ENCODE measurements around the gene ABTB2.

The ABTB2 gene

DNA sequence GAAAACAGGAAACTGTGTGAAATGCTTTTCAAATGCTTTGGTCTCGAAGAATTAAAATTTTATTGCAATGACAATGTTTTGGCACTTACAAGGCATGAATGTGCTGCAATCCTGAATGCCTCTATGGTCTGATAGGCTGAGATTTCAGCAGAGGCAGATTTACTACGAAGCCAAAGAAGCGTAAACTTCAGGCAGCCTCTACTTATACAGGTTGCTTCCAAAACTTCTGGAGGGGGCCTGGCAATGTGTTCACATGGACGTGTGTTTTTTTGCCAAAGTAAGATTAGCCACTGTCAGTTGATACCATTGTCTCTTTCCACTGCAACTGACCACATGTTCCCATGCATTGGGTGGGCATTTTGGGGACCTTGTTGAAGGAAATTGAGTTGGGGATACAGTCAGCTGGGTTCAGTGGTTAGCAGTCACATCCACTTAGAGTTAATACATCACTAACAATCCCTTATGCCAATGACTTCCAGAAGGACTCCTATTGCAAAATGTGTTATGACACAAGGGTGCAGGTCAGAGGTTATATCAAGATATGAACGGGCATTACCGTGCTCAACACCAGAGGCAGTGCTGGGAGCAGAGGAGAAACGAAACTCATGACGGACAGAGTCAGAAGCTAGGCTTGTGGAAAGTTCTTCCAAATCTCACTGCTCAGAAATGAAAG lies 48.8 kb downstream of the ABTB2 start:
- H3K4me3 ChIP-seq (ENCODE audit: low read depth, low read length) = no peak overlapping the region
- peaks cover 7% of the 10 kb centered on the region for H3K4me1 ChIP-seq (ENCODE audit: control insufficient read depth, insufficient read depth, low read length)
- no peaks in the 10 kb centered on the region for H3K36me3 ChIP-seq (ENCODE audit: control insufficient read depth, insufficient read depth, low read length)
- no peaks in the 10 kb centered on the region for H3K27me3 ChIP-seq (ENCODE audit: control insufficient read depth, insufficient read depth, low read length)
- H3K9ac ChIP-seq (ENCODE audit: low read depth, low read length) = no peak overlapping the region
- no peaks in the 10 kb centered on the region for H3K9me3 ChIP-seq (ENCODE audit: control insufficient read depth, insufficient read depth, low read length)

- Histone ChIP-seq H3K9me3 (ENCODE audit: control insufficient read depth, insufficient read depth, low read length) (no peaks in the 10 kb centered on the region), H3K36me3 (ENCODE audit: control insufficient read depth, insufficient read depth, low read length) (no peaks in the 10 kb centered on the region), H3K4me3 (ENCODE audit: low read depth, low read length) (no peak overlapping the region), H3K4me1 (ENCODE audit: control insufficient read depth, insufficient read depth, low read length) (peaks cover 7% of the 10 kb centered on the region), H3K9ac (ENCODE audit: low read depth, low read length) (no peak overlapping the region), H3K27me3 (ENCODE audit: control insufficient read depth, insufficient read depth, low read length) (no peaks in the 10 kb centered on the region)
These were observed 49.5 kb downstream of the ABTB2 start for GRCh38 chr11:34308049-34308912.

DNA sequence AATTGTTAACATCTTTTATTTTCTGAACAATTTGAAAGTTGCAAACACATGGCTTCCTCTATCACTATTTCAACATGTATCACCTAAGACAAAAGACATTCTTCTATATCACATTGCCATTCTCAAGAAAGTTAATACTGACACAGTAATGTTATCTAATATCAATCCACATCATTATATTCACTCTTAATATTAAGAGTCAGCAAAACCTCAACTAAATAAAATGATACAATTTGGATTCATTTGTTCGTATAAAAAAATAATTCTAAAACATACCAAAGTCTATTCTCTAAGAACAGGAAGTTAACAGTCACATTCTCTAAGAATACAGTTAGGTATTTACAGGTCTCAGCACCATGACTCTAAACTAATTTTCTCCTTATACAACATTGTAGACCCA lies 52.0 kb downstream of the ABTB2 start:
- H3K4me1 ChIP-seq (ENCODE audit: control insufficient read depth, insufficient read depth, low read length) = peaks cover 7% of the 10 kb centered on the region
- H3K27me3 ChIP-seq (ENCODE audit: control insufficient read depth, insufficient read depth, low read length) = no peaks in the 10 kb centered on the region
- no peaks in the 10 kb centered on the region for H3K36me3 ChIP-seq (ENCODE audit: control insufficient read depth, insufficient read depth, low read length)
- no peaks in the 10 kb centered on the region for H3K9me3 ChIP-seq (ENCODE audit: control insufficient read depth, insufficient read depth, low read length)
- H3K9ac ChIP-seq (ENCODE audit: low read depth, low read length) = no peak overlapping the region
- no peak overlapping the region for H3K4me3 ChIP-seq (ENCODE audit: low read depth, low read length)

DNA sequence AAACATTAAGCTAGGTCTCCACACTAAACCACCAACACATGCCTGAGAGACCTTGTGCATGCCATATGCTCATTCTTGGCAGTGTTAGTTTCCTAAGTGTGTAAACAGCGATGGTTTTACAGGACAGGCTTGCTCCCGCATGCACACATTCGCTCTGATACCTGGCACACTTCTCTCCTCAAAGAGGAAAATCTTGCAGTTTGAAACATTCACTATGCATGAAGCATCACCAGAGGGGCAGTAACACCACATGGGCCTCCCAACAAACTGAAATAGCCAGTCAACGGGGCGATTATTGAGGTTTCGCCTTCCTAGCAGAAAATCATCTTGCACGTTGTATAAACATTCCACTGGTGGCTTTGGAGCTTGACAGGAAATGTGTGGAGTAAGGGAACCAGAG lies 52.6 kb downstream of the ABTB2 start:
- no peaks in the 10 kb centered on the region for H3K9me3 ChIP-seq (ENCODE audit: control insufficient read depth, insufficient read depth, low read length)
- no peaks in the 10 kb centered on the region for H3K27me3 ChIP-seq (ENCODE audit: control insufficient read depth, insufficient read depth, low read length)
- H3K36me3 ChIP-seq (ENCODE audit: control insufficient read depth, insufficient read depth, low read length) = no peaks in the 10 kb centered on the region
- no peak overlapping the region for H3K9ac ChIP-seq (ENCODE audit: low read depth, low read length)
- peaks cover 5% of the 10 kb centered on the region for H3K4me1 ChIP-seq (ENCODE audit: control insufficient read depth, insufficient read depth, low read length)
- no peak overlapping the region for H3K4me3 ChIP-seq (ENCODE audit: low read depth, low read length)

- H3K9me3 ChIP-seq (ENCODE audit: control insufficient read depth, insufficient read depth, low read length) = no peaks in the 10 kb centered on the region
- H3K9ac ChIP-seq (ENCODE audit: low read depth, low read length) = no peak overlapping the region
- H3K36me3 ChIP-seq (ENCODE audit: control insufficient read depth, insufficient read depth, low read length) = no peaks in the 10 kb centered on the region
- H3K4me3 ChIP-seq (ENCODE audit: low read depth, low read length) = no peak overlapping the region
- H3K4me1 ChIP-seq (ENCODE audit: control insufficient read depth, insufficient read depth, low read length) = peaks cover 3% of the 10 kb centered on the region
- no peaks in the 10 kb centered on the region for H3K27me3 ChIP-seq (ENCODE audit: control insufficient read depth, insufficient read depth, low read length)
These were observed 54.7 kb downstream of the ABTB2 start for GRCh38 chr11:34303028-34303570.

GRCh38 chr11:34302046-34302921 lies 55.5 kb downstream of the ABTB2 start:
- Histone ChIP-seq H3K9ac (ENCODE audit: low read depth, low read length) (no peak overlapping the region), H3K4me3 (ENCODE audit: low read depth, low read length) (no peak overlapping the region), H3K9me3 (ENCODE audit: control insufficient read depth, insufficient read depth, low read length) (no peaks in the 10 kb centered on the region), H3K4me1 (ENCODE audit: control insufficient read depth, insufficient read depth, low read length) (peaks cover 3% of the 10 kb centered on the region), H3K36me3 (ENCODE audit: control insufficient read depth, insufficient read depth, low read length) (no peaks in the 10 kb centered on the region), H3K27me3 (ENCODE audit: control insufficient read depth, insufficient read depth, low read length) (no peaks in the 10 kb centered on the region)

DNA sequence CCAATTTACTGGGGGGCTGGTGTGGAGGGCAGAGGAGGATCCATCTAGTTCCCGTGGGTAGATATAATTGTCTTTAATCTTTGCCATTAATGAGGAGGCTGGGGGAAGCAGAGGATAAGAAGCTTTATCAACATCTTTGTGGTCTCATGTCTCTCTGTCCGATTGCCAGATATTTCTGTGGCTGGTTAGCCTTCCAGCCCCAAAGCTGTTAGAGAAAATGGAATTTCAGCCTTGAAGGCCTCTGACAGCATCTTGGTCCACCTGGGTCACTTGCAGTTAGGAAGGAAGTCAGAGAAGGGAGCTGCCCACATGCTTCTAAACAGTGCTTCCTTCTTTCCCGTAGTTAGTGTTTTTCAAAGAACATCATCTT lies 56.9 kb downstream of the ABTB2 start:
- Histone ChIP-seq H3K36me3 (ENCODE audit: control insufficient read depth, insufficient read depth, low read length) (no peaks in the 10 kb centered on the region), H3K9ac (ENCODE audit: low read depth, low read length) (no peak overlapping the region), H3K4me1 (ENCODE audit: control insufficient read depth, insufficient read depth, low read length) (peaks cover 3% of the 10 kb centered on the region), H3K27me3 (ENCODE audit: control insufficient read depth, insufficient read depth, low read length) (no peaks in the 10 kb centered on the region), H3K9me3 (ENCODE audit: control insufficient read depth, insufficient read depth, low read length) (no peaks in the 10 kb centered on the region), H3K4me3 (ENCODE audit: low read depth, low read length) (no peak overlapping the region)

- H3K4me3 ChIP-seq (ENCODE audit: low read depth, low read length) = no peak overlapping the region
- H3K9ac ChIP-seq (ENCODE audit: low read depth, low read length) = no peak overlapping the region
- H3K36me3 ChIP-seq (ENCODE audit: control insufficient read depth, insufficient read depth, low read length) = no peaks in the 10 kb centered on the region
- H3K4me1 ChIP-seq (ENCODE audit: control insufficient read depth, insufficient read depth, low read length) = peaks cover 3% of the 10 kb centered on the region
- no peaks in the 10 kb centered on the region for H3K27me3 ChIP-seq (ENCODE audit: control insufficient read depth, insufficient read depth, low read length)
- H3K9me3 ChIP-seq (ENCODE audit: control insufficient read depth, insufficient read depth, low read length) = no peaks in the 10 kb centered on the region
These were observed 57.5 kb downstream of the ABTB2 start for GRCh38 chr11:34300026-34300925.

DNA sequence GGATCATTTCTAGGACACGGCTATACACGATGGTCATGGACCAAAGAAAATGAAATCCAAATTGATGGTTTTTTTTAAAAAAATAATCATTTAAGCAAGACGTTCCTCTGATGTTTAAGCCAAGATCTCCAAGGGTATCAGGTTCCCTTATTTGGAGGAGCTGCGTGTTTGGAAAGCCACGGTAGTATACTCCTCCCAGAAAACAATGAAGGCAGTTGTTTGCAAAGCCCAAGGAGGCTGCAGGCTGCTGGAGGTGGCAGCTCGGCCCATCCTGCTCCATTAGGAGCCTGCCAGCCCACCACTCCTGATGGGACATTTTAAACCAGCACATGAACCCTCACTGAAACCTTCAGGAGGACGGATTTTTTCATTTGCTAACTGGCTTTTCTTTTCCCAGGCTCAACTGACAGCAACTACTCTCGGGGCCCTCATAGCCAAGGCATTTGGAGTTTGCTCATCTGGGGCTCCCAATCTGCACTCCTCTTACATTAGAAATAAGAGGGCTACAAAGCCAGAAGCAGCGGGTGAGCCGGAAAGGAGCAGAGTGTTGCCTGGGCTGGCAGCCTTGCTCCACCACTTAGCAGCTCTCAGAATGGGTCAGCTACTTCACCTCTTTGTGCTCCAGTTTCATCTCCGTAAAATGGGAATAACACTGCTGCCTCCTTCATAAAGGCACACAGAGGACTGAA lies 58.4 kb downstream of the ABTB2 start:
- H3K9me3 ChIP-seq (ENCODE audit: control insufficient read depth, insufficient read depth, low read length) = no peaks in the 10 kb centered on the region
- no peaks in the 10 kb centered on the region for H3K36me3 ChIP-seq (ENCODE audit: control insufficient read depth, insufficient read depth, low read length)
- H3K9ac ChIP-seq (ENCODE audit: low read depth, low read length) = no peak overlapping the region
- H3K4me1 ChIP-seq (ENCODE audit: control insufficient read depth, insufficient read depth, low read length) = peaks cover 3% of the 10 kb centered on the region
- H3K4me3 ChIP-seq (ENCODE audit: low read depth, low read length) = no peak overlapping the region
- no peaks in the 10 kb centered on the region for H3K27me3 ChIP-seq (ENCODE audit: control insufficient read depth, insufficient read depth, low read length)

GRCh38 chr11:34298871-34299270 lies 58.9 kb downstream of the ABTB2 start:
- H3K9ac ChIP-seq (ENCODE audit: low read depth, low read length) = no peak overlapping the region
- no peaks in the 10 kb centered on the region for H3K36me3 ChIP-seq (ENCODE audit: control insufficient read depth, insufficient read depth, low read length)
- no peaks in the 10 kb centered on the region for H3K27me3 ChIP-seq (ENCODE audit: control insufficient read depth, insufficient read depth, low read length)
- H3K4me1 ChIP-seq (ENCODE audit: control insufficient read depth, insufficient read depth, low read length) = peaks cover 3% of the 10 kb centered on the region
- no peak overlapping the region for H3K4me3 ChIP-seq (ENCODE audit: low read depth, low read length)
- H3K9me3 ChIP-seq (ENCODE audit: control insufficient read depth, insufficient read depth, low read length) = no peaks in the 10 kb centered on the region
